ENCODE results near the gene SARDH.

Gene SARDH

DNA sequence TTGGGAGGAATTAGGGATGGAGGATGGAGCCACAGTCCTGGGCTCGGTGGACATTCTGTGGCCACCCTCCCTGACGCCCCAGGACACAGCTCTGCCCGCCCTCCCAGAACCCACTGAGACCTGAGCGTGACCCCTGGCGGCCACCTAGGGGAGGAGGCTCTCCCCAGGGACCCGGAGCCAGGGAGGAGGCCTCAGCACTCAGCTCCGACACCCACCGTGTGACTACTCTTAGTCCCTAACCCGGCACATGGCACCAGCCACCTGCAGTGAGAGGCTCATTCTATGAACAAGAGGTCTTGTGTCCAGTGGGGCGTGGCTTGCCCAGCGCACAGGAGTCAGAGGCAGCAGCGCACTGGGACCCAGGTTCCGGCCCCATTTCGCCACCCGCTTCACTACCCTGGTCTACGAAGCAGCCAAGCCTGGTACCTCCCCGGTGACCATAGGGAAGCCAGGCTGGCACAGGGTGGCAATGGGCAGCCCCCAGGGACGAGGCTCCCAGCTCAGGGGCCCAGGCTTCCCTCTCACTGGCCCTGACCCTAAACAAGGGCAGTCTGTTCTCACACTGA lies 10.2 kb downstream of the SARDH start:
- Histone ChIP-seq H3K9me3 (ENCODE audit: control insufficient read depth in 2 of 2, low read length in 2 of 2) (no peaks in the 10 kb centered on the region), H3K4me1 (ENCODE audit: control insufficient read depth in 2 of 2, insufficient read depth in 2 of 2, low read length in 2 of 2) (no peaks in the 10 kb centered on the region), H3K36me3 (ENCODE audit: control insufficient read depth in 2 of 2, insufficient read depth in 2 of 2, low read length in 2 of 2) (no peaks in the 10 kb centered on the region), H3K4me3 (ENCODE audit: low read length in 2 of 2) (no peak overlapping the region), H3K9ac (ENCODE audit: low read depth in 1 of 2, low read length in 2 of 2) (no peak overlapping the region), H3K27me3 (ENCODE audit: control insufficient read depth in 2 of 2, insufficient read depth in 2 of 2, low read length in 2 of 2) (no peaks in the 10 kb centered on the region), H3K27ac (ENCODE audit: low read depth in 2 of 2, low read length in 2 of 2) (no peak overlapping the region)

DNA sequence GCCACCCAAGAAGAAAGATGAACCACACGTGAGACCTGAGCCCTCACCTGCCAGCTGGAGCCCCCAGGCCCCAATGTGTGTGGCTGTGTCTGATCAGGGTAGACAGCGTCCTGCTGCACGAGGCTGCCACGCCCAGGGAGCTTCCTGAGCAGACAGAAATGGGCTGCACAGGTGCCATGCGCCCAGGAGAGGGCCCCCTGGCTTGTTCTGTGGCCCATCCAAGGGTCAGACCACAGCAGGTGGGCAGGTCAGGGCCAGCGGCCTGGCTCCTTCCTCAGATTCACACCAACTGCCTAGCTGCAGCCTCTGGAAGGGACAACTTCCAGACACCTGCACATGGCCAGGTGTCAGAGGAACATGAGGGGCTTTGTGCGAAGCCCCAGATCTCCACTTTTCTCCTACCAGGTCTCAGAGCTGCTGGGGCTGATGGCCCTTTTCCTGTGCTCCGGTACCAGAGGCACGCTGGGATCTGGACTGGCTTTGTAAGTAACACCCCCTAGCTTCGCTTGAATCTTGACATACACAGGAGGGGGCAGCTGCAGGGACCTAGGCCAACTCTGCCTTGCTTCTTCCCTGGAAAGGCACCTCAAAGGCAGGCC lies 10.8 kb downstream of the SARDH start:
- no peak overlapping the region for H3K9ac ChIP-seq (ENCODE audit: low read depth in 1 of 2, low read length in 2 of 2)
- no peaks in the 10 kb centered on the region for H3K4me1 ChIP-seq (ENCODE audit: control insufficient read depth in 2 of 2, insufficient read depth in 2 of 2, low read length in 2 of 2)
- no peak overlapping the region for H3K4me3 ChIP-seq (ENCODE audit: low read length in 2 of 2)
- H3K27ac ChIP-seq (ENCODE audit: low read depth in 2 of 2, low read length in 2 of 2), result no peak overlapping the region
- H3K27me3 ChIP-seq (ENCODE audit: control insufficient read depth in 2 of 2, insufficient read depth in 2 of 2, low read length in 2 of 2), result no peaks in the 10 kb centered on the region
- H3K9me3 ChIP-seq (ENCODE audit: control insufficient read depth in 2 of 2, low read length in 2 of 2), result no peaks in the 10 kb centered on the region
- no peaks in the 10 kb centered on the region for H3K36me3 ChIP-seq (ENCODE audit: control insufficient read depth in 2 of 2, insufficient read depth in 2 of 2, low read length in 2 of 2)

DNA sequence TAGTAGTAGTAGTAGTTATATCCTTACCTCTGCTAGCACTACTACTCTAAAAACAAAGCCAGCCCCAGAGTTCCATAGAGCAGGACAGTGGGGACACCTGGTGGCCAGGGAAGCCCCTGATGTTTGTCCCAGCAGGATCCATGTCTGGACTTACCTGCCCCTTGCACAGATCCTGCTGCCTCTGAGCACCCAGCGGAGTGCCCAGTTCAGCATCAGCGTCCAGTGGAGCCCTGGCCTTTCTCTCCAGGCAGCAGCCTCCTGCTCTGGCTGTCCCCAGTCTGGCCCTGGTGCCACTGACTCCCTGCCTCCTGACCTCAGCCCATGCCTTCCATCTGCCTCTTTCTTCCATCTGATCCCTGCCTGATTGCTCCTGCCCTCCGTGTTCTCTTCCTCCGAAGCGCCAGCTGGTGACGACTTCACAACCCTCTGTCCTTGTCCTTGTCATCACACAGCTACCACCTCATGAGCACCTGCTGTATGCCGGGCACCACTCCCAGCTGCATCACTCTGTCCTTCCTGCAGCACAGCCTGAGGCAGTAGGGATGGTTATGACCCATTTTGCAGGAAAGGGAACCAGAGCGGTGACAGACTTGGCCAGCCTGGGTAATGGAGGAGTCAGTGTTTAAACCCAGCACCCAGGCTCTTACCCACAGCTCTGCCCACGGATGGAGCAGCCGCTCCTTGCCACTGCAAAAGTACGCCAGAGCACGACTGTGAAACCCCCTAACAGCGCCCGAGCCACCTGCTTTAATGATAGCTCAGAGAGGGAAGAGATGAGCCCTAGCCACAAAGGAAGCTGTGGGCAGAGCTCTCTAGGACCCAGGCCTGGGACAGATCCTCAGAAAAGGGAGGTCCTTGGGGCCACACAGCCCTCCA lies 11.5 kb downstream of the SARDH start:
- H3K36me3 ChIP-seq (ENCODE audit: control insufficient read depth in 2 of 2, insufficient read depth in 2 of 2, low read length in 2 of 2), result no peaks in the 10 kb centered on the region
- H3K4me1 ChIP-seq (ENCODE audit: control insufficient read depth in 2 of 2, insufficient read depth in 2 of 2, low read length in 2 of 2), result no peaks in the 10 kb centered on the region
- no peak overlapping the region for H3K9ac ChIP-seq (ENCODE audit: low read depth in 1 of 2, low read length in 2 of 2)
- H3K4me3 ChIP-seq (ENCODE audit: low read length in 2 of 2), result no peak overlapping the region
- H3K27me3 ChIP-seq (ENCODE audit: control insufficient read depth in 2 of 2, insufficient read depth in 2 of 2, low read length in 2 of 2), result no peaks in the 10 kb centered on the region
- no peaks in the 10 kb centered on the region for H3K9me3 ChIP-seq (ENCODE audit: control insufficient read depth in 2 of 2, low read length in 2 of 2)
- no peak overlapping the region for H3K27ac ChIP-seq (ENCODE audit: low read depth in 2 of 2, low read length in 2 of 2)

DNA sequence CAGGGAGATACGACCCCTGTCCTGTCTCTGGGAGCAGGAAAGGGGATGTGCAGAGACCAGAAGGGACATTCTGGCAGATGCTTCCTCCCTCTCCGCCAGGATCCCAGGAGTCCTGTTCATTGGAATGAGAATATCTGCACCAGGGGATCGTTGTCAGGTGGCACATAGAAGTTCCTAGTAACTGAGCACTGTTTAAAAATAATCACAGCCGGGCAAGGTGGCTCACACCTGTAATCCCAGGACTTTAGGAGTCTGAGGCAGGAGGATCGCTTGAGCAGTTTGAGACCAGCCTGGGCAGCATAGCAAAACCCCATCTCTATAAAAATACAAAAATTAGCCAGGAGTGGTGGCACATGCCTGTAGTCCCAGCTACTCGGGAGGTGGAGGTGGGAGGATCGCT lies 12.3 kb downstream of the SARDH start:
- Histone ChIP-seq H3K27me3 (ENCODE audit: control insufficient read depth in 2 of 2, insufficient read depth in 2 of 2, low read length in 2 of 2) (no peaks in the 10 kb centered on the region), H3K4me1 (ENCODE audit: control insufficient read depth in 2 of 2, insufficient read depth in 2 of 2, low read length in 2 of 2) (no peaks in the 10 kb centered on the region), H3K9ac (ENCODE audit: low read depth in 1 of 2, low read length in 2 of 2) (no peak overlapping the region), H3K9me3 (ENCODE audit: control insufficient read depth in 2 of 2, low read length in 2 of 2) (no peaks in the 10 kb centered on the region), H3K4me3 (ENCODE audit: low read length in 2 of 2) (no peak overlapping the region), H3K36me3 (ENCODE audit: control insufficient read depth in 2 of 2, insufficient read depth in 2 of 2, low read length in 2 of 2) (no peaks in the 10 kb centered on the region), H3K27ac (ENCODE audit: low read depth in 2 of 2, low read length in 2 of 2) (no peak overlapping the region)

DNA sequence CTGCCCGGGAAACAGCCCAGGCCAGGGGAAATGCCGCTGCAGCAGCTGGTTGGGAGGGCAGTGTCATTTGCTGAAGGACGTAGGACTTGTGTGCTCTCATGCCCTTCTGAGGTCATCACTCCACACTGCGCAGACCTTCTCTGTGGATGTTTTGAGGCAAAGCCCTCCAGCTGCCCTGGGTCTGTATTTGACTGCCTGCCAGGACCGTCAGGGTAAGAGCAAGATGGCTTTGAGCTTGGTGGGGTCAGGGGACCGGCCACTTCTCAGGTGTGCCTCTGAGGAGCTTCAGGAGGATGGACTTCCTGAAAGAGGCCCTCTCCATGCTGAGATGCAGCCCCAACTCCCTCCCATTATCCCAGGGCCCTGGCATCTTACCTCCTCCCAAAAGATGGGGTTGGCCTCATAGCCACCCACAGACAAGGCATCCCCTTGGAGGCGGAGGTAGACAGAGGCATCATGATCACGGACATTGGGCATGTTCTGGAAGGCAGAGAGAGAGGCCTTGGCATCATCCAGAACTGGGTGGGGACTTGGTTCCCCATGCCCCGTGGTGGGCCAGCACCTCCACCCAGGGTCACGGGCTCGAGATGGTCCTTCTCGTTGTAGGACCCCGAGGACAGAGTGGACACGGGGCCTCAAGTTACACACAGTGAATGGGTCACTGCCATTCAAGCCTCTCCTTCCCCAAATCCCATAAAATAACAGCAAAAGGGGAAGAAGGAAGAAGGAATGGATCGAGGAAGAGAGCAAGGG lies 19.4 kb downstream of the SARDH start:
- H3K9me3 ChIP-seq (ENCODE audit: control insufficient read depth in 2 of 2, low read length in 2 of 2), result no peaks in the 10 kb centered on the region
- H3K4me1 ChIP-seq (ENCODE audit: control insufficient read depth in 2 of 2, insufficient read depth in 2 of 2, low read length in 2 of 2), result no peaks in the 10 kb centered on the region
- H3K4me3 ChIP-seq (ENCODE audit: low read length in 2 of 2), result no peak overlapping the region
- H3K27ac ChIP-seq (ENCODE audit: low read depth in 2 of 2, low read length in 2 of 2), result no peak overlapping the region
- no peaks in the 10 kb centered on the region for H3K27me3 ChIP-seq (ENCODE audit: control insufficient read depth in 2 of 2, insufficient read depth in 2 of 2, low read length in 2 of 2)
- H3K9ac ChIP-seq (ENCODE audit: low read depth in 1 of 2, low read length in 2 of 2), result no peak overlapping the region
- H3K36me3 ChIP-seq (ENCODE audit: control insufficient read depth in 2 of 2, insufficient read depth in 2 of 2, low read length in 2 of 2), result no peaks in the 10 kb centered on the region

DNA sequence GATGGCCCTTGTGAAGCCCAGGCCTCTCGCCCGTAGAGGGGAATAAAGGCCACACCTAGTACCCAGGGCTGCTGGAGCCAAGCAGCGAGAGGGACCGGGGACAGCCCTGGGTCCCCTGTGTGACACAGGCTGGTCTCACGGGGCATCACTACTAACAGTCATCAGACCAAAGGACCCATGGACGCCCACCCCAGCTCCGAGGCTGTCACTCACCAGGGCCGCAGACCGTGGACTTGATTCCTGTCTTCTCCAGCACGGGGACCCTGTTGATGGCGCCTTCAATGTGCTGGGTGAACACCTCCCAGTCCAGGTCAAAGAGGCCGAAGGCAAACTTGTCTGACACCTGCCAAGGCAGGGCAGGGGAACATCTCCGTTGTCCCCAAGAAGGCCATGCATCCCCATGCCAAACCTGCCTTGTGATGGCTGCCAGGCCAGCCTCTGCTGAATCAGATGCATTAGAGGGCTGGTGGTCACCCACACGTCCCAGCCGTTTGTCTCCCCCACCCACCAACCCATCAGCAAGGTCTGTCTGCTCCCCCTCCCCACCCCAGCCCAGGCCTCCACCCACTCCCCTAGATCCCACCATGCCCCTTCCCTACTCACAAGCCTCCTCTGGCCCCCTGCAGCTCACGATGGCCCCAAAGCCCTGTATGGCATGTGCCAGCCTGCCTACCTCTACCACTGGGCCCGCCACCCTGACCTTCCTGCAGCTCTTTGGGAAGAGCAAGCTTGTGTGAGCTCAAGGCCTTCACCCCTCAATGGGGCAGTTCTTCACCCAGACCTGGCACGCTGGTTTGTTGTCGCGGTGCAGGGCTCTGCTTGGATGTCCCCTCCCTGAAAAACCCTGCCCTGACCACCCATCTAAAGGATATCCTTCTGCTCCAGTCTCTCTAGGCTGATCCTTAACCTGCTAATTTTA lies 20.8 kb downstream of the SARDH start:
- Histone ChIP-seq H3K36me3 (ENCODE audit: control insufficient read depth in 2 of 2, insufficient read depth in 2 of 2, low read length in 2 of 2) (no peaks in the 10 kb centered on the region), H3K9me3 (ENCODE audit: control insufficient read depth in 2 of 2, low read length in 2 of 2) (no peaks in the 10 kb centered on the region), H3K4me3 (ENCODE audit: low read length in 2 of 2) (no peak overlapping the region), H3K27me3 (ENCODE audit: control insufficient read depth in 2 of 2, insufficient read depth in 2 of 2, low read length in 2 of 2) (no peaks in the 10 kb centered on the region), H3K9ac (ENCODE audit: low read depth in 1 of 2, low read length in 2 of 2) (no peak overlapping the region), H3K4me1 (ENCODE audit: control insufficient read depth in 2 of 2, insufficient read depth in 2 of 2, low read length in 2 of 2) (no peaks in the 10 kb centered on the region), H3K27ac (ENCODE audit: low read depth in 2 of 2, low read length in 2 of 2) (no peak overlapping the region)

DNA sequence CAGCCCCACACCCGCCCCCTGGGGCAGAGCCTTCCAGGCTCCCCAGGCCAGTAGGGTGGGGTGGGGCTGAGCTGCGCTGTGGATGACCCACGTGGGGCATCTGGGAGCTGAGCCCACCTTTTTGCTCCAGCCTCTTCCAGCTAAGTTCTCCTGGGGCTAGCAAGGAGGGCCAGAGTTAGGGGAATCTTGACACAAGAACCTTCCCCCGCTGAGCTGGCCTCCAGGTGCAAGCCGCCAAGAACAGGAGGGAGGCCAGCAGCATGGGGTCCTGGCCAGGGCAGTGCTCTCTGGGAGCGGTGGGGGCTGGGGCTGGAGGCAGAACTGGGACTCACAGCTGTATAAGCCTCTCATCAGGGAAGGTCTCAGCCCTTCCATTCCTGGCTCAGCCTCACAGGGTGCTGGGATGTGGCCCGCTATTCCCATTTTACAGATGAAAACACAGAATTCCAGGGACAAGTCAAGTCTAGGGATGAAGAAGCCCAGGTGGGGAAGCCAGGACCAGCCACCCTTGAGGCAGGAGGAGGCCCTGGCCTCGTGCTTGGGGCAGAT lies 21.5 kb downstream of the SARDH start:
- H3K4me1 ChIP-seq (ENCODE audit: control insufficient read depth in 2 of 2, insufficient read depth in 2 of 2, low read length in 2 of 2), result no peaks in the 10 kb centered on the region
- H3K36me3 ChIP-seq (ENCODE audit: control insufficient read depth in 2 of 2, insufficient read depth in 2 of 2, low read length in 2 of 2), result no peaks in the 10 kb centered on the region
- H3K4me3 ChIP-seq (ENCODE audit: low read length in 2 of 2), result no peak overlapping the region
- H3K9ac ChIP-seq (ENCODE audit: low read depth in 1 of 2, low read length in 2 of 2), result no peak overlapping the region
- H3K27me3 ChIP-seq (ENCODE audit: control insufficient read depth in 2 of 2, insufficient read depth in 2 of 2, low read length in 2 of 2), result no peaks in the 10 kb centered on the region
- no peak overlapping the region for H3K27ac ChIP-seq (ENCODE audit: low read depth in 2 of 2, low read length in 2 of 2)
- no peaks in the 10 kb centered on the region for H3K9me3 ChIP-seq (ENCODE audit: control insufficient read depth in 2 of 2, low read length in 2 of 2)

DNA sequence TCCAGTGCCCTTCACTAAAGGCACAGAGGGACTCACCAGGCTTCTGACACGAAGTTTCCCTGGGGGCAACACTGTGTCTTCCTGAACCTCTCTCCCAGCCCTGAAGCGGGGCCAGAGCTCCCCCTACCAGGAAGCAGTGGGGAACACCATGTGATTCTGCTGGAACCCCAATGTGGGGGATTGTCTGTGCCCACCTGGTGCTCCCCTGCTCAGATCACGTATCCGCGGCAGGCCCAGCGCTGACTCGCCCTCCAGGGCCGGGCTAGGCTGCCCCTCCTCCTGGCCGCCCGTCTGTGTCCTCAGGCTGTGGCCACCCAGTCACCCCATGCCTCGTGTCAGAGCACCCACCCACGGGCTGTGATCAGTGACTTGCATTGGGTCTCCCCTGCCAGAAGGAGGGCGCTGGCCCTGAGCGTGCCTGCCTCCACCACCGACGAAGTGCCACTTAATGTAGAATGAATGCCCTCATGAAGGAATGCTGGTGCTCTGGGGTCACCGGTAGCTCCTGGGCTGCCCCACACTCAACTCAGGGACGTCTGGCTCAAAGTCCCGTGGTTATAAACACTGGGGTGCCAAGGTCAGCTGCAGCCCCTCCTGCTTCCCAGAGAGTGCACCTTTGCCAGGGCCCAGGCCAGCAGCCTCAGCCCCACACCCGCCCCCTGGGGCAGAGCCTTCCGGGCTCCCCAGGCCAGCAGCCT lies 22.1 kb downstream of the SARDH start:
- Histone ChIP-seq H3K9ac (ENCODE audit: low read depth in 1 of 2, low read length in 2 of 2) (no peak overlapping the region), H3K9me3 (ENCODE audit: control insufficient read depth in 2 of 2, low read length in 2 of 2) (no peaks in the 10 kb centered on the region), H3K27ac (ENCODE audit: low read depth in 2 of 2, low read length in 2 of 2) (no peak overlapping the region)

DNA sequence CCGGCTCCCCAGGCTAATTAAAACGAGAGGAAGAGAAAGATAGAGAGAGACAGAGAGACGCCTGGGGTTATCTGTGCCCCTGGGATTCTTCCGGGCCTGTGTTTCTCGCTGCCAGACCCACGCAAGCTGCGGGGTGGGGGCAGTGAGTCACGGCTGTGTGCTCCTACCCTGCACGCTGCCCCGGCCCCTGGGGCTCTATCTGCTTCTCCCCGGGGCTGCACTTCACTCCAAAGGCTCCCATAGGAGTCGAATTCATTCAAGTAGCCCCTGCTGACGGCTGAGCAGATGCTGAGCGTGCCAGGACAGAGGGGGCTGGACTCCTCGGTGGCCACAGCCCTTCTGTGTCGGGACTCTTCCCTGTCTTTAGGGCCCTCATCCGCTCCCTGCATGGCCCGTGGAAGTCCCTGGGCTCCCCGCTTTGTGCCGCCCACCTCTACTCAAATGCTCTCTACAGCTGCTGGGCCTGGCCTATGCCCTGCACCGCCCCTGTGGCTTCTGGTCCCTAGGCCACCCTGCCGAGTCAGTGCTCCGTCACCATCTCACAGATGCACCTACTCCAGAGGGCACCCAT lies 22.8 kb downstream of the SARDH start:
- Histone ChIP-seq H3K27ac (ENCODE audit: low read depth in 2 of 2, low read length in 2 of 2) (no peak overlapping the region), H3K27me3 (ENCODE audit: control insufficient read depth in 2 of 2, insufficient read depth in 2 of 2, low read length in 2 of 2) (no peaks in the 10 kb centered on the region), H3K4me3 (ENCODE audit: low read length in 2 of 2) (no peak overlapping the region), H3K4me1 (ENCODE audit: control insufficient read depth in 2 of 2, insufficient read depth in 2 of 2, low read length in 2 of 2) (no peaks in the 10 kb centered on the region), H3K9ac (ENCODE audit: low read depth in 1 of 2, low read length in 2 of 2) (no peak overlapping the region), H3K9me3 (ENCODE audit: control insufficient read depth in 2 of 2, low read length in 2 of 2) (no peaks in the 10 kb centered on the region), H3K36me3 (ENCODE audit: control insufficient read depth in 2 of 2, insufficient read depth in 2 of 2, low read length in 2 of 2) (no peaks in the 10 kb centered on the region)

More for the DNA sequence above, 22.1 kb downstream of the SARDH start:
- no peaks in the 10 kb centered on the region for H3K36me3 ChIP-seq (ENCODE audit: control insufficient read depth in 2 of 2, insufficient read depth in 2 of 2, low read length in 2 of 2)
- H3K4me3 ChIP-seq (ENCODE audit: low read length in 2 of 2), result no peak overlapping the region
- H3K27me3 ChIP-seq (ENCODE audit: control insufficient read depth in 2 of 2, insufficient read depth in 2 of 2, low read length in 2 of 2), result no peaks in the 10 kb centered on the region
- no peaks in the 10 kb centered on the region for H3K4me1 ChIP-seq (ENCODE audit: control insufficient read depth in 2 of 2, insufficient read depth in 2 of 2, low read length in 2 of 2)

All from mucosa of rectum (tissue), 2 donors.